SK-N-SH (cell line): ENCODE results near the gene RGS17. TPM values are rescaled to one million over a fixed set of nuclear protein-coding genes. Genes with fewer than 3 reads are reported as not detected.

Source experiments
- CTCF ChIA-PET: fragments of 300-600, 350-600 bp; formaldehyde crosslinking; extraction: SDS; loops from one replicate; lab custom pipeline; 2021; lab: Yijun Ruan, JAX
- POLR2A ChIA-PET: fragments of 350-600 bp; sonication (Branson Sonifier 250); formaldehyde crosslinking; extraction: SDS; loops from one replicate; lab custom pipeline; 2020; ENCODE audit warnings: antibody characterized with exemption, inconsistent platforms; lab: Yijun Ruan, JAX
- DNase-seq: peaks from one replicate; pipeline ENCODE4 v3.0.0; 2012
- H2AFZ ChIP-seq: fragments of 200-600 bp; sonication (generic); 2 replicates; pipeline ENCODE4 v1.8.1; 2016; ENCODE audit warnings: antibody characterized with exemption, mild to moderate bottlenecking, low read depth
- H3F3A ChIP-seq: fragments of 200-600 bp; sonication (generic); replicated peaks from 2 replicates; pipeline ENCODE3; 2016; ENCODE audit warnings: antibody characterized with exemption, mild to moderate bottlenecking; ENCODE audit not compliant: insufficient read depth
- H3K27ac ChIP-seq, 2 experiments: fragments of 200-500 bp in 1 of 2; fragments of 200-600 bp in 1 of 2; sonication (Bioruptor generic) in 1 of 2; sonication (generic), shearing (Covaris generic) in 1 of 2; 2 replicates each; pipeline versions ENCODE4 v1.5.1 to v1.6.1; 2014 to 2016; ENCODE audit warnings: low read depth in 2 of 2, inconsistent platforms in 1 of 2, low read length in 1 of 2, mild to moderate bottlenecking in 1 of 2, mixed read lengths in 1 of 2
- H3K27me3 ChIP-seq: fragments of 200-600 bp; sonication (generic), shearing (Covaris generic); 2 replicates; pipeline ENCODE4 v1.6.1; 2016; ENCODE audit warnings: mixed run types; ENCODE audit not compliant: insufficient read depth
- H3K36me3 ChIP-seq, 2 experiments: fragments of 200-500 bp in 1 of 2; fragments of 200-600 bp in 1 of 2; sonication (Bioruptor generic) in 1 of 2; sonication (generic) in 1 of 2; replicated peaks in 1 of 2; 2 replicates each; pipeline versions ENCODE3 to v1.5.1; 2014 to 2016; ENCODE audit warnings: low read length in 1 of 2, mild to moderate bottlenecking in 1 of 2; ENCODE audit not compliant: insufficient read depth in 2 of 2, control insufficient read depth in 1 of 2
- H3K4me1 ChIP-seq, 2 experiments: fragments of 200-500 bp in 1 of 2; fragments of 200-600 bp in 1 of 2; sonication (Bioruptor generic) in 1 of 2; sonication (generic), shearing (Covaris generic) in 1 of 2; 2 replicates each; pipeline versions ENCODE4 v1.5.1 to v1.6.1; 2014 to 2016; ENCODE audit warnings: low read depth in 1 of 2, low read length in 1 of 2, mixed run types in 1 of 2; ENCODE audit not compliant: insufficient read depth in 2 of 2, control insufficient read depth in 1 of 2
- H3K4me2 ChIP-seq: fragments of 200-600 bp; sonication (generic), shearing (Covaris generic); 2 replicates; pipeline ENCODE4 v1.6.1; 2017; ENCODE audit warnings: mixed run types
- H3K4me3 ChIP-seq, 2 experiments: fragments of 200-500 bp in 1 of 2; fragments of 200-600 bp in 1 of 2; sonication (Bioruptor generic) in 1 of 2; sonication (generic), shearing (Covaris generic) in 1 of 2; 2 replicates each; pipeline versions ENCODE4 v1.5.1 to v1.8.1; 2014 to 2016; ENCODE audit warnings: low read depth in 2 of 2, inconsistent platforms in 1 of 2, low read length in 1 of 2, mild to moderate bottlenecking in 1 of 2, mixed read lengths in 1 of 2, moderate library complexity in 1 of 2
- H3K79me2 ChIP-seq: fragments of 200-600 bp; sonication (generic); 2 replicates; pipeline ENCODE4 v1.8.1; 2017; ENCODE audit warnings: mild to moderate bottlenecking; ENCODE audit not compliant: insufficient read depth
- H3K9ac ChIP-seq: fragments of 200-600 bp; sonication (generic); 2 replicates; pipeline ENCODE4 v1.6.1; 2017; ENCODE audit warnings: mixed run types
- H3K9me2 ChIP-seq: fragments of 200-600 bp; sonication (generic); 2 replicates; pipeline ENCODE4 v1.6.1; 2017; ENCODE audit warnings: mixed run types
- H3K9me3 ChIP-seq: fragments of 200-600 bp; sonication (generic); 2 replicates; pipeline ENCODE4 v1.6.1; 2017; ENCODE audit warnings: mixed run types, mild to moderate bottlenecking, moderate library complexity
- H4K20me1 ChIP-seq: fragments of 200-600 bp; sonication (generic); 2 replicates; pipeline ENCODE4 v1.6.1; 2017; ENCODE audit warnings: mild to moderate bottlenecking, mixed run types; ENCODE audit not compliant: insufficient read depth
- ELF1 ChIP-seq: IDR thresholded peaks from 2 replicates; pipeline ENCODE4 v1.4.0; 2012
- EP300 ChIP-seq, 2 experiments: IDR thresholded peaks; 2 replicates each; pipeline versions ENCODE4 v1.4.0 to v1.6.1; 2012; ENCODE audit warnings: borderline replicate concordance in 1 of 2, low read depth in 1 of 2, low read length in 1 of 2
- FOXJ3 ChIP-seq: sonication (generic); formaldehyde crosslinking; IDR thresholded peaks from 2 replicates; pipeline ENCODE4 v1.5.1; 2020; ENCODE audit warnings: mild to moderate bottlenecking, missing genetic modification reagents
- GABPA ChIP-seq: IDR thresholded peaks from 2 replicates; pipeline ENCODE4 v1.4.0; 2012; ENCODE audit warnings: low read depth, mild to moderate bottlenecking
- GATA2 ChIP-seq: sonication (generic); formaldehyde crosslinking; IDR thresholded peaks from 2 replicates; pipeline ENCODE4 v1.5.0; 2020; ENCODE audit warnings: mild to moderate bottlenecking, missing genetic modification reagents
- MXI1 ChIP-seq: IDR thresholded peaks from 2 replicates; pipeline ENCODE4 v1.6.1; 2012; ENCODE audit warnings: mild to moderate bottlenecking, low read depth, low read length, improper control_type of control experiment
- NRF1 ChIP-seq: IDR thresholded peaks from 2 replicates; pipeline ENCODE4 v1.6.1; 2012; ENCODE audit warnings: low read depth, mild to moderate bottlenecking, low read length
- RAD21 ChIP-seq: IDR thresholded peaks from 2 replicates; pipeline ENCODE4 v1.6.1; 2012; ENCODE audit warnings: mild to moderate bottlenecking, low read length
- RFX5 ChIP-seq: IDR thresholded peaks from 2 replicates; pipeline ENCODE4 v1.6.1; 2012; ENCODE audit warnings: mild to moderate bottlenecking, improper control_type of control experiment, low read length
- SIN3A ChIP-seq: IDR thresholded peaks from 2 replicates; pipeline ENCODE4 v1.6.1; 2012; ENCODE audit warnings: low read depth, mild to moderate bottlenecking, low read length, moderate library complexity, borderline replicate concordance
- TAF1 ChIP-seq: IDR thresholded peaks from 2 replicates; pipeline ENCODE4 v1.6.1; 2012; ENCODE audit warnings: low read depth, mild to moderate bottlenecking, low read length, moderate library complexity, borderline replicate concordance
- TCF12 ChIP-seq: IDR thresholded peaks from 2 replicates; pipeline ENCODE4 v1.4.0; 2012
- TEAD4 ChIP-seq: IDR thresholded peaks from 2 replicates; pipeline ENCODE4 v1.4.0; 2012; ENCODE audit warnings: mild to moderate bottlenecking, borderline replicate concordance; ENCODE audit not compliant: insufficient read depth
- WGBS: methylation state at CpG from one replicate; pipeline ENCODE4 v1.1.6; 2017; ENCODE audit warnings: low lambda C conversion rate; 5-methylcytosine and 5-hydroxymethylcytosine counted together
- polyA plus RNA-seq, 3 experiments: library from polyadenylated mRNA; depleted of rRNA; stranded (reverse); fragments of >200 nt; gene quantifications; 2 replicates each; pipeline ENCODE4 v1.2.3, GENCODE V29; 2012
- TF ChIP-seq, protein P1 (sequence below): fragments of 150-350 bp; IDR thresholded peaks from 2 replicates; pipeline ENCODE4 v1.6.1; 2017; ENCODE audit warnings: antibody characterized with exemption, low read length, low read depth, borderline replicate concordance
- TF ChIP-seq, protein P2 (sequence below): IDR thresholded peaks from 2 replicates; pipeline ENCODE4 v1.4.0; 2012; ENCODE audit warnings: low read depth
- TF ChIP-seq, protein P3 (sequence below): IDR thresholded peaks from 2 replicates; pipeline ENCODE4 v1.4.0; 2012; ENCODE audit warnings: low read depth, borderline replicate concordance
- TF ChIP-seq, protein P4 (sequence below): IDR thresholded peaks from 2 replicates; pipeline ENCODE4; 2012
- TF ChIP-seq, protein P5 (sequence below): fragments of 150-350 bp; IDR thresholded peaks from 2 replicates; pipeline ENCODE4 v1.6.1; 2016; ENCODE audit warnings: mild to moderate bottlenecking, low read depth, low read length
- TF ChIP-seq, protein P6 (sequence below): IDR thresholded peaks from 2 replicates; pipeline ENCODE4 v1.4.0; 2012; ENCODE audit warnings: low read depth, borderline replicate concordance

Gene RGS17
- polyA plus RNA-seq, 1 of the 3 experiments (the other 2 are of a cell fraction): 1.4 TPM

DNA sequence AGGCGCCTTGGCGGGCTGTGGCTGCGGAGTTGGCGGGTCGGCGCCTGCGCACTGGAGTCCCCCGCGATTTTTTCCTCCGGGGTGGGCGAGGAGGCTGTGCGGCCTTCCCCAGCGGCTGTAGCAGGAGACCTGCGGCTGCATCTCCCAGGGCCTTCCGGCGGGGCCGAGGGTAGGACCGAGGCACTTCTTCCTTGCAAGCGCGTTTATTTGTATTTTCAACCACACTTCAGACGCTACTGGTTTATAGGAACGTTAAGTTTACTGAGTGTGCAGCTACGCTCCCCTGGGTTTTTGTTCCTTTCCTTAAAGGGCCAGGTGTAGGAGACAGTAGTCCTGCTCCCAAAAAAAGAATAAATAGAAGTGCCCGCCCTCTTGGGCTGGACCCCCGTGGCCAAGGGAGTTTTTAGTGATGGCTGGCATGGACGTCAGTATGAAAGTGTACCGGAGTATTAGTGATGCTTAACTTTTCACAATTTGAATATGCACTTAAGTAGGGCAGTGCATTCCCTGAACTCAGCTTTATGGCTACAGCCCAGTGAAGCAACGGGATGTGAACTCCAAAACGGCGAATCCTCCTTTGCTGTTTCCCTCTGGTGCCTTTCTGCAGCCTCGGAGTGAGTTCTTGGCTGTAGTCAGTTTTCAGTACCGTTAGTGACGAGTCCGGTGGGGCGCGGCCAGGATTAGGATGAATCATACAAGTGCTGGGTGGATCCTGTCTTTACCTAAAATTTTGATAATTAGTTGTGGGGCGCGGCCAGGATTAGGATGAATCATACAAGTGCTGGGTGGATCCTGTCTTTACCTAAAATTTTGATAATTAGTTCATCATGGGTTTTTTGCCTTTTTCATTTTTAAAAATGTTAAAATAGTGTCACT, 147.2 kb downstream of the RGS17 start (continued):
- TF ChIP-seq, protein P1, sequence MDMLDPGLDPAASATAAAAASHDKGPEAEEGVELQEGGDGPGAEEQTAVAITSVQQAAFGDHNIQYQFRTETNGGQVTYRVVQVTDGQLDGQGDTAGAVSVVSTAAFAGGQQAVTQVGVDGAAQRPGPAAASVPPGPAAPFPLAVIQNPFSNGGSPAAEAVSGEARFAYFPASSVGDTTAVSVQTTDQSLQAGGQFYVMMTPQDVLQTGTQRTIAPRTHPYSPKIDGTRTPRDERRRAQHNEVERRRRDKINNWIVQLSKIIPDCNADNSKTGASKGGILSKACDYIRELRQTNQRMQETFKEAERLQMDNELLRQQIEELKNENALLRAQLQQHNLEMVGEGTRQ: no peak

DNA sequence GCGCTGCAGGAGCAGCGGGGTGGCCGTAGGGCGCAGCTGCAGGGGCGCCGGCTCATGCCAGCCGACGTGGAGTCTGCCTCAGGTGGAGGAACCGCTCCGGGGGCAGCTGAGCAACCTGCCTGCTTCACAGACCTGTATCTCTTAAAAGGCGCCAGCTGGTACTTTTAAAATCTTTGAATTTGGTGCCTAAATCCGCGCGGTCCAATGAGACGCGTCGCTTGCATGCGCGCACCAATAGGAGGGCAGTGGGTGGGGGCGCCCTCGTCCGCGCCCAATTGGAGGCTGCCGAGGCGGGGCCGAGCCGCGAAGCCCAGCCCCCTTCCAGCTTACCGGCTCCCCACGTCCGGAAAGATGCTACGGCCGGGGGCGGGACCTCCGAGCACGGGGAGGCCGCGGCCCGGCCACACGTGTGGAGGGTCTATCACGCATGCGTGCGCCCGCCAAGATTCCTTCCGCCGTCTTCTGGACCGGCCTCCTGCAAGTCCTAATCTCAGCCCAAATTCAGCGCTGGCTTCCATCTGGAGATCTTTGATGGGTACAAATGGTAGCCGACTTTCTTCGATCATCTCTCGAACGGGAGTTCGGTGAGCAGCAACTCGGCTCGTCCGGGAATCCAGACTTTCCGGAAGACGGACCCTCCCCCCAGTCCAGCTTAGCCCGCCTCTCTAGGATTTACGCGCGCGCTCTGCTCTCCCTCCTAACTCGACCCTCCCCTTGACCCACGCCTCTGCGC, 148.0 kb downstream of the RGS17 start, which contains the start of gene FBXO5:
FBXO5 (minus strand) TSS at position 138 of the 733 bp plus-strand sequence; CDS start at position 56, 82 bp downstream.
- Histone ChIP-seq H3K36me3 (peaks cover 7 to 10% of the 10 kb centered on the region in 2 experiments), H3K9ac (peak within 1 kb of the TSS; percentile 98), H3K4me1 (peaks cover 5 to 19% of the 10 kb centered on the region in 2 experiments; a peak in 2 of 4 replicates), H3F3A (peaks cover 23% of the 10 kb centered on the region), H3K27ac (peak within 1 kb of the TSS; percentile 95 to 99), H3K9me2 (no peaks in the 10 kb centered on the region), H2AFZ (peak within 1 kb of the TSS; percentile 78), H3K4me2 (peak within 1 kb of the TSS; percentile 97), H3K79me2 (peaks cover 85% of the 10 kb centered on the region), H3K4me3 (peak within 1 kb of the TSS; percentile 95 to 98), H4K20me1 (peaks cover 30% of the 10 kb centered on the region), H3K27me3 (no peaks in the 10 kb centered on the region), H3K9me3 (no peaks in the 10 kb centered on the region)
- peak; percentile 97 for DNase-seq
- ChIA-PET POLR2A (interaction anchor here (0.6 to 1.4 kb wide), 6 partner anchors 12 to 1875 kb away, joined by 3 to 11 read pairs (median 4); partner anchors contain the start of gene RGS17), CTCF (no interaction called here)
- WGBS: 2% methylated on average over 31 of the region's 66 CpGs
- TF ChIP-seq FOXJ3 (CRISPR knock-in tag): 0 out of 2 replicates have a peak, but pooled peaks have one; percentile 16
- peak; percentile 99 for TF ChIP-seq SIN3A
- TF ChIP-seq RFX5: peak; percentile 65; the same call in 1 of the 2 replicates
- 0 out of 4 replicates have a peak, but pooled peaks of 1 of the 2 experiments have one; percentile 10 for TF ChIP-seq EP300 (IDR thresholded peaks at IDR 0.05; ENCODE audit: borderline replicate concordance in 1 of 2, low read depth in 1 of 2, low read length in 1 of 2)
- TF ChIP-seq RAD21: no peak
- TF ChIP-seq GABPA: peak; percentile 44; the same call in 1 of the 2 replicates
- TF ChIP-seq NRF1: peak; percentile 46; the same call in 1 of the 2 replicates
- peak; percentile 88 for TF ChIP-seq MXI1
- TF ChIP-seq, protein P2, sequence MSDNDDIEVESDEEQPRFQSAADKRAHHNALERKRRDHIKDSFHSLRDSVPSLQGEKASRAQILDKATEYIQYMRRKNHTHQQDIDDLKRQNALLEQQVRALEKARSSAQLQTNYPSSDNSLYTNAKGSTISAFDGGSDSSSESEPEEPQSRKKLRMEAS: peak; percentile 70
- no peak for TF ChIP-seq GATA2 (CRISPR knock-in tag)
- TF ChIP-seq, protein P3, sequence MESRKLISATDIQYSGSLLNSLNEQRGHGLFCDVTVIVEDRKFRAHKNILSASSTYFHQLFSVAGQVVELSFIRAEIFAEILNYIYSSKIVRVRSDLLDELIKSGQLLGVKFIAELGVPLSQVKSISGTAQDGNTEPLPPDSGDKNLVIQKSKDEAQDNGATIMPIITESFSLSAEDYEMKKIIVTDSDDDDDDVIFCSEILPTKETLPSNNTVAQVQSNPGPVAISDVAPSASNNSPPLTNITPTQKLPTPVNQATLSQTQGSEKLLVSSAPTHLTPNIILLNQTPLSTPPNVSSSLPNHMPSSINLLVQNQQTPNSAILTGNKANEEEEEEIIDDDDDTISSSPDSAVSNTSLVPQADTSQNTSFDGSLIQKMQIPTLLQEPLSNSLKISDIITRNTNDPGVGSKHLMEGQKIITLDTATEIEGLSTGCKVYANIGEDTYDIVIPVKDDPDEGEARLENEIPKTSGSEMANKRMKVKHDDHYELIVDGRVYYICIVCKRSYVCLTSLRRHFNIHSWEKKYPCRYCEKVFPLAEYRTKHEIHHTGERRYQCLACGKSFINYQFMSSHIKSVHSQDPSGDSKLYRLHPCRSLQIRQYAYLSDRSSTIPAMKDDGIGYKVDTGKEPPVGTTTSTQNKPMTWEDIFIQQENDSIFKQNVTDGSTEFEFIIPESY: no peak
- TF ChIP-seq TCF12: no peak
- TF ChIP-seq, protein P4, sequence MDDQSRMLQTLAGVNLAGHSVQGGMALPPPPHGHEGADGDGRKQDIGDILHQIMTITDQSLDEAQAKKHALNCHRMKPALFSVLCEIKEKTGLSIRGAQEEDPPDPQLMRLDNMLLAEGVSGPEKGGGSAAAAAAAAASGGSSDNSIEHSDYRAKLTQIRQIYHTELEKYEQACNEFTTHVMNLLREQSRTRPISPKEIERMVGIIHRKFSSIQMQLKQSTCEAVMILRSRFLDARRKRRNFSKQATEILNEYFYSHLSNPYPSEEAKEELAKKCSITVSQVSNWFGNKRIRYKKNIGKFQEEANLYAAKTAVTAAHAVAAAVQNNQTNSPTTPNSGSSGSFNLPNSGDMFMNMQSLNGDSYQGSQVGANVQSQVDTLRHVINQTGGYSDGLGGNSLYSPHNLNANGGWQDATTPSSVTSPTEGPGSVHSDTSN: 0 out of 2 replicates have a peak, but pooled peaks have one; percentile 15
- TF ChIP-seq TEAD4: no peak
- TF ChIP-seq TAF1: peak; percentile 95
- peak; percentile 39 for TF ChIP-seq ELF1
- TF ChIP-seq, protein P5, sequence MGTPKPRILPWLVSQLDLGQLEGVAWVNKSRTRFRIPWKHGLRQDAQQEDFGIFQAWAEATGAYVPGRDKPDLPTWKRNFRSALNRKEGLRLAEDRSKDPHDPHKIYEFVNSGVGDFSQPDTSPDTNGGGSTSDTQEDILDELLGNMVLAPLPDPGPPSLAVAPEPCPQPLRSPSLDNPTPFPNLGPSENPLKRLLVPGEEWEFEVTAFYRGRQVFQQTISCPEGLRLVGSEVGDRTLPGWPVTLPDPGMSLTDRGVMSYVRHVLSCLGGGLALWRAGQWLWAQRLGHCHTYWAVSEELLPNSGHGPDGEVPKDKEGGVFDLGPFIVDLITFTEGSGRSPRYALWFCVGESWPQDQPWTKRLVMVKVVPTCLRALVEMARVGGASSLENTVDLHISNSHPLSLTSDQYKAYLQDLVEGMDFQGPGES: peak; percentile 92
- TF ChIP-seq, protein P6, sequence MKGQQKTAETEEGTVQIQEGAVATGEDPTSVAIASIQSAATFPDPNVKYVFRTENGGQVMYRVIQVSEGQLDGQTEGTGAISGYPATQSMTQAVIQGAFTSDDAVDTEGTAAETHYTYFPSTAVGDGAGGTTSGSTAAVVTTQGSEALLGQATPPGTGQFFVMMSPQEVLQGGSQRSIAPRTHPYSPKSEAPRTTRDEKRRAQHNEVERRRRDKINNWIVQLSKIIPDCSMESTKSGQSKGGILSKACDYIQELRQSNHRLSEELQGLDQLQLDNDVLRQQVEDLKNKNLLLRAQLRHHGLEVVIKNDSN: peak; percentile 6; the same call in 1 of the 2 replicates
